ENCODE data around the gene AHSP.
A peak's percentile ranks its signal among the peaks of the same experiment; 100 is the strongest.
"Not testable (repeated sequence)": the region's sequence is repeated elsewhere in the genome, so short reads cannot be mapped to it uniquely, and the experiment has no call there.

AHSP gene

DNA sequence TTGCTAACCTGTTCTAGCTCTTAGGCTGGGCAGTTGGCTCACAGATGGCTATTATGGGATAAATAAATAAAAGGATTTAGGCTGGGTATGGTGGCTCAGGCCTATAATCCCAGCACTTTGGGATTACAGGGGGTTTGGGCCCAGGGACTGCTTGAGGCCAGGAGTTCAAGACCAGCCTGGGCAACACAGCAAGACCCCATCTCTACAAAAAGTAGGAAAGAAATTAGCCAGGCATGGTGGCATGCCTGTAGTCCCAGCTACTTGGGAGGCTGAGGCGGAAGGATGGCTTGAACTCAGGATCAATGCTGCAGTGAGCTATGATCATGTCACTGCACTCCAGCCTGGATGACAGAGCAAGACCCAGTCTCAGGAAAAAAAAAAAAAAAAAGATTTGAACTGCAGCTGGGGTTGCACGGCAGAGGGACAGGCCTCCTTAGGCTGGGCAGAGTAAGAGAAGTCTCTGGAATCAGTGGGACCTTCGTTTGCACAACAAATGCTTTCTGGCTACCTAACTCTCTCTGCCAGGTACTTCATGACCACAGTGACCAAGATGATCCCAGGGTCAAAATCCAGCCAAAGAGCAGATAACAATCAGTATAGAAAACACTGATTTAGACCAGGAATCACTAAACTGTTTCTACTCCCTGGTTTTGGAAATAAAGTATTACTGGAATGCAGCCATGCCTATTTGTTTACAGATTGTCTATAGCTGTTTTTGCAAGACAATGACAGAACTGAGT, 26.3 kb upstream of the AHSP start:
- DNase-seq (ENCODE audit: low read depth): no peak

DNA sequence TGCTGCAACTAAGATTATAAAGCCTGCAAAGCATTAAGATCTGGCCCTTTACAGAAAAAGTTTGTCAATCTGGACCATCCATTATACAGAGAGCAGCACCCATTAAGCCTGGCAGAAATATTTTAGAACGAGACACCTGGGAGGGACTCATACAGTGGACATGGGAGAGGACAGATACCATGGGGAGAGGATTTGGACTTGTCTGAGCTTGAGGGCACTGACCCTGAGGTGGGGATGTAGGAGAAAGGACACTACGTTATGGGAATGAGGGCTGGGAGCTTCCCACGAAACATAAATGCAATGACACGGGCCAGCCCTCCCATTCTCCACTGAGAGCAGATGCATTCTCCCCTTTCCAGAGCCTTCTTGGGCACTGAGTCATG, 25.7 kb upstream of the AHSP start:
- DNase-seq (ENCODE audit: low read depth): no peak

DNA sequence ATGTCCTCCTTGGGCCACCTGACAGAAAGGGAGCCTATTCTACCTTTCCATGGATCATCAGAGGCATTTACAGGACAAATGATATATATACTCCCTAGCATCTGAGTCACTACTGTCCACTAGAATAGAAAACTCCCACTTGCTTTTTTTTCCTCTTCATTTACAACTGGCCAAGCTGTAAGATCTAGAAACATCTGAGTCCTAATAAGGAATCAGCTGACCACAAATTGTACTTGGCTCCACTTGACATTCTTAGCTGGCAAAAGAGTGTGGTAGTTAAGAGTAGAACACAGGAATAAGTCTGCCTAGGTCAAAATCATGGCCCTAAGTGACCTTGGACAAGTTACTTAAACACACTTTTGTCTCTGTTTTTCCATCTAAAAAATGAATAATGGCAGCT, 24.7 kb upstream of the AHSP start:
- DNase-seq (ENCODE audit: low read depth): no peak

DNA sequence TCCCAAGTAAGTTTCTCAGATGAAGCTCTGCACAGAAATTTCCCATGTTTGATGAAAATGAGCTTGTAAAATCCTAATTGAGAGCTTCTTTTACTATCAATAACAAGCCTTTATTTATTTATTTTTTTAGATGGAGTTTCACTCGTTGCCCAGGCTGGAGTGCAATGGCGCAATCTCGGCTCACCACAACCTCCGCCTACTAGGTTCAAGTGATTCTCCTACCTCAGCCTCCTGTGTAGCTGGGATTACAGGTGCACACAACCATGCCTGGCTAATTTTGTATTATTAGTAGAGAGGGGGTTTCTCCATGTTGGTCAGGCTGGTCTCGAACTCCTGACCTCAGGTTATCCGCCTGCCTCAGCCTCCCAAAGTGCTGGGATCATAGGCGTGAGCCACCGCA, 24.1 kb upstream of the AHSP start:
- DNase-seq (ENCODE audit: low read depth): not testable (repeated sequence)

DNA sequence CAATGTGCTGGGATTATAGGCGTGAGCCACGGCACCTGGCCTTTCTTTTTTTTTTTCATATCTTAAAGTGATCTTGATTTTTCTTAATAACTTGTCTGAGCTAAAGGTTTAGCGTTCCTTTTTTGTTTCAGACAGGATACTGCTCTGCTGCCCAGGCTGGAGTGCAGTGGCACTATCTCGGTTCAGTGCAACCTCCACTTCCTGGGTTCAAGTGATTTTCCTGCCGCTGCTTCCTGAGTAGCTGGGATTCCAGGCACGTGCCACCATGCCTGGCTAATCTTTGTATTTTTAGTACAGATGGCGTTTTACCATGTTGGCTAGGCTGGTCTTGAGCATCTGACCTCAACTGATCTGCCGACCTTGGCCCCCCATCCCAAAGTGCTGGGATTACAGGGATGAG, 23.5 kb upstream of the AHSP start:
- no peak for DNase-seq (ENCODE audit: low read depth)

DNA sequence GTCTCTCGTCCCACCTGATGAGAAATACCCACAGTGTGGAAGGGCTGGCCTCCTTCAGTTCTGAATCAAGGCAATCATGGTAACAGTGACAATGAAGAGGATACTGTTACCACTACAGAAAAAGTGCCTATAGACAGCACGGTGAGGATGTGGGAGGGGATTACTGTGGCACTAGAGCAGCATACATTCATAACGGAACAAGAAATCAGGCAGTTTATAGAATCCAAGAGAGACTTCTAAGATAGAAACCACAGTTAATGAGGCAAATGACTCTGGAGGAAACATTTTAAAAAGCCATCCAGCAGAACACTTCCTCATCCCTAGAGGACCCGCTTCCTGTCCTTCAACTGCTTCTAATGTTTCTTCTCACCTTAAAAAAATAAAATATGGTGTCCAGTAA, 22.2 kb upstream of the AHSP start:
- DNase-seq (ENCODE audit: low read depth): no peak

DNA sequence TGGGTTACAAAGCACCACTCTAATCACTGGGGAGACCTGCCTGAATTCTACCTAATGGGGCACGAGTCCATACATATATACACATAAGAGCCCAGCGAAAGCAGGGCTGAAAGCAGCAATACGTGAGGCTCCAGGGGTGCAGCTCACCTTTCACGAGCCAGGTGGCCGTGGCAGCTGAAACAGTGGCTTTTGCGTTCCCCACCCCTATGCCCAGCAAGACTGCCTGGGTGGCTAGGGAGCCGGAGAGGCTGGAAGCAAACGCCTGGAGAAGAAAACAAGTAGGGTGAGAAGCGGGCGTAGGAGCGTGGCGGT, 20.1 kb upstream of the AHSP start:
- no peak for DNase-seq (ENCODE audit: low read depth)

DNA sequence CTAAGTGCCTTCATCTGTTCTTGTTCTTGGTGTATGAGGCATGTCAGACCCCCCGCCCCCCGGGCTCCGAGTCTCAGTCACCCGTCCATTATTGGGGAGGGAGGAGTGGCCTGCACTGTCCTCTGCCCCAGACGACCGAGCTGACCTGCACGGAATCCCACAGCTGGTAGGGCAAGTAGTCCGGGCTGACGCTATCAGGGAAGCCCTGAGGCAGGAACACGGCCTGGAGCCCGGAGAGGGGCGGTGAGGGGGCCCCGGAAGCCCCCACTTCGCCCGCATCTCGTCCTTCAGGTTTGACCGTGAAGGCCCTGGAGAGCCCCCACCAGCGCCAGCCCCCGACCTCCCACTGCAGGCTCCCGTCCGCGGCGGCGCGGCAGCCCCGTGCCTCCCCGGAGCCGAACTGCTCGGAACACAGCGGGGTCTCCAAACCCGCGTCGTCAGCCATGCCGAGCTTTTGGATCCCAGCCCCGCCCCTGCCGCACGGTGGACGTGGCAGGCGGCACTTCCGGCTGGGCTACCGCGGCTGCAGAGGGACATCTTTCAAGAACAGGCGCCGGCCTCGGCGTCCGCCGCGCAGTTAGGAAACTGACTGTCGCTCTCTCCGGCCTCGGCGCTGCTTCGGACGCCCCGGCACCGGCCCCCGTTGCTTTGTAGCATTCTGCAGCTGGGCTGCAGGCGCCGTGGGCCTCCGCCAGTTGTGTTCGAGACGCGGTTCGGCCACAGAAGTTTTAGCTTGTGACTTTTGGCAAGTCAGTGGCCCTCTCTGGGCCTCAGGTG, 19.6 kb upstream of the AHSP start, which contains the start of gene RUSF1:
Gene RUSF1, minus strand, starts transcription at position 463 of the 777 bp plus-strand sequence. Its CDS starts 18 bp downstream, at position 445.
- DNase-seq (ENCODE audit: low read depth): peak; percentile 70

DNA sequence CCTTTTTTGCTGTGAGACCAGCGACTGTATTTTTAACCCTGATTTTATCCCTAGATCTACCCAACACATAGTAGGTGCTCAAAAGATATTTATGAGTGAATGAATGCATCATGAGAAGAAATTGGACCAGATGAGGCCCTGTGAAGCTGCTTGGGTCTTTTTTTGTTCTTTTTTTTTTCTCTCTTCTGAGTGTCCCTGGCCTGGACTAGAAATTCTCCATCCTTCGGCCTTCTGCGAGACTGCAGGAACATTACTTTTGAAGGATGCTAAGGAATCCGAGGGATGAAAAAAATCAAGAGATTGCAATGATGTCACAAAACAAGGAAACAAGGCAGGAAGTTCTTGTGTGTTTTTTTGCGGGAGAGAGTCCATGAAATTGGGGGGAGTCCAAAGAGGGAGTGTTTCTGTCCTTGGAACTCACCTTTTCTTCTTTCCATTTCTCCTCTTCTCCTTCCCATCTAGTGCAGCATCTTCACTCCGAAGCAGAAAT, 18.9 kb upstream of the AHSP start:
- DNase-seq (ENCODE audit: low read depth): no peak

DNA sequence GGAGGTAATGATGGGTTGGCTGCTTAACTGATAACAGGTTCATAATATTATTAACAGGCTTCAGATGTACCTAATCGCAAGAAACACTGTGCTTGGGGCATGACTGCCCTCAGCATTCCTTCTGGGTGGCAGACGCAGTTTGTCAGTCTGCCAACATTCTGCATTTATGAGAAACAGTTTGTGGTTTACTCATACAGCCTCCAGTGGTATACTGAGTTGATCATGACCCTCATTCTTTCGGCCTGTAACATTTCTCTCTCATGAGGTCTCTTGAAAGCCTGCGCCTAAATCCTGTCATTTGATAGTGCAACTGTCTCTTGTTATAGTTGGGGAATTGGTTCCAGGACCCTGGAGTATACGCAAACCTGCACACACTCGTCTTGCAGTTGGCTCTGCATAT, 14.6 kb upstream of the AHSP start:
- DNase-seq (ENCODE audit: low read depth): no peak

DNA sequence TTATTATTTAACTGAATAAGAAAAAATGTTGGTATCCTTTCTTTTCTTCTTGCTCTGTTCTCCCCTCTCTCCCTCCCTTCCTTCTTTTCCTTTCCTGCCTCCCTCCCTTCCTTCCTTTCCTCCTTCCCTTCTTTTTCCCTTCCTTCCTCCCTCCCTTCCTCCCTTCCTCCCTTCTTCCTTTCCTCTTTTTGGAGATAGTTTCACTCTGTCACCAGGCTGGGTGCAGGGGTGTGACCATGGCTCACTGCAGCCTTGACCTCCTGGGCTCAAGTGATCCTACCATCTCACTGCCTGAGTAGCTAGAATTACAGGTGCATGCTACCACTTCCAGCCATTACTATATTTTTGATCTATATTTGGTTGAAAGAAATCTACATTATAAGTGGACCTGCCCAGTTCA, 13.8 kb upstream of the AHSP start:
- DNase-seq (ENCODE audit: low read depth): no peak

DNA sequence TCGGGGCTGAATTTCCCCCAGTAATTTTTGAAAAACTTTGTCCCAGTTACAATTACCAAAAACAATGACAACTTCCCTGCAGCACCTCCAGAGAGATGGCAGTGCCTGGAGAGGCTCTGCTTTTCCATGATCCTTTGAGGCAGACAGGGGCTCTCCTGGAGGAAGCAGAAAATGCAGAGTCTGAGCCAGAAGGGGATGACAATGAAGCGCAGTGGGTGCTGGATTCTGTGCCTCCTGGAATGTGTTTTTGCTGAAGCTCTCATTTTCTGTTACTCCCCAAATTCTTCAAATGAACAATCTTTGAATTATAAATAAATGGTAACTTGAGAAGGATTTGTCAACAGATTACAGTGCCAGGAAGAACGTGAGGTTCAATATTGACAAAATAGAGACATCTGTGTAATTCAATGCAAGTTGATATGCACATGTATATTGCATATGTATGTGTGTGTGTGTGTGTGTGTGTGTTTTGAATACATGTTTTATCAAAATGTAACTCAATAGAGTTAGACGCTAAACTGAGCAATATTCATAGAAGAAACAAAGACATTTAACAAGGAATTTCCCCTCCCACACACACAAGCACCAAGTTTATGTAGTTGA, 9.8 kb upstream of the AHSP start:
- no peak for DNase-seq (ENCODE audit: low read depth)

DNA sequence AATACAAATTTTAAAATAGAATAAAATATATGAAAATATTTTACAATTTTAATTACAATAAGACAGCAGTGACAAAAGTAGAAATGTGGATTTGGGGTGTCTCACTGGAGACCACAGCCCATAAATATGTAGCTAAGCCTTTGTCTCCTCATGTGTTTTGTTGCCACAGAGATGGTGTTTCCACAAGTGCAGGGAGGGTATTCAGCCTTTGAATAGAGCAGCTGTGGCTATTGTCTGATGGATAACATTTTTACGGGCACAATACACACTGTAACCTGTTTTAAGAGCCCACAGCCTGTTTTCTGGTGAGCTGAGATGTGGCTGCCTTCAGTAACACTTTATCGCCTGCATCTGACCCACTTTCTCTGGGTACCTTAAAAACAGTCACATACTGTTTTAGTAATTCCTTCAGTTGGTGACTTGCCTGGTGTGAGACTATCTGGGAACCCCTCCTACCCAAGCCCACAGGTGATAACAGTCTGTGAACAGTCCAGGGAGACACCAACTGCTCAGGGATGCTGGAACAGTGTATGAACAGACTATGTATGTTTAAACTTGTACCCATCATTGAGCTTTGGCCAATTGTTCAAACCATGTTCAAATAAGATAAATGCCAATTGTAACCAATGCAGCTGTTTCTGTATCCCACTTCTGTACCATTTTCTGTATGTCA, 7.8 kb upstream of the AHSP start:
- DNase-seq (ENCODE audit: low read depth): no peak

DNA sequence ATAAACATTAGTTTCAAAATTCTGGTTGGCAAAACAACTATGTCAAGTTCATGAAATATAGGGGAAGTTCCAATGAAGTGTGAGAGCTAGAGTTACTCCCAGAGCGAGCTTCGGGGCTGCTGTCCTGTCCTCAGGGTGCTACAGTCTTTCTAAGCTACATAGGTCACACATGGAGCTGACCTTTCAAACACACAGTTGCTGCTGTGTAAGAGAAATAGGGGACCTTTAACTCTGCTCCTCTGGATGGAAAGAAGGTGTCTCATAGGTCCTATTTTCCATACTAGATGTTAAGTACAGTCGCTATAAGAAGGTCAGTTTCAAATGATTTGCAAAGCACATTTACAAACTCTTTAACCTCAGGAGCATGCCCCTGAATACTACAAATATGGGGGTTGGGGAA, 6.3 kb upstream of the AHSP start:
- DNase-seq (ENCODE audit: low read depth): no peak

DNA sequence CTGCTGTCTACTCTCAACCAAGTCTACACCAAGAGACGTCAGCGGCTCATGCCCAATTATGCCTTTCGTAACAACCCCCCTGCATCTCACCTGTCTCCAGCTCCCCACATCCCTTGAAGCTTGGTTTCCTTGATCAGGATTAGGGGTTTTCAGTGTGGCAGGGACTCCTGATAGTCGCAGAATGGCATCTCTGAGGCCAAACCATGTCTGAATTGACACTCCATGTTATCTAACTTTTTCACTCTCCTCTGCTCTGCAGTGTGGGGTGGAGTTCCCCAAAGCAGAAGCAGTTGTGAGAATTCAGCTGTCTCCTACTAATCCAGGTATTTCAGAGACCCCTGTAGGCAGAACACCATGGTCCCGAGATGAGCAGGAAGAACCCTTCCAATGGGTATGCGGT, 5.6 kb upstream of the AHSP start:
- DNase-seq (ENCODE audit: low read depth): no peak

DNA sequence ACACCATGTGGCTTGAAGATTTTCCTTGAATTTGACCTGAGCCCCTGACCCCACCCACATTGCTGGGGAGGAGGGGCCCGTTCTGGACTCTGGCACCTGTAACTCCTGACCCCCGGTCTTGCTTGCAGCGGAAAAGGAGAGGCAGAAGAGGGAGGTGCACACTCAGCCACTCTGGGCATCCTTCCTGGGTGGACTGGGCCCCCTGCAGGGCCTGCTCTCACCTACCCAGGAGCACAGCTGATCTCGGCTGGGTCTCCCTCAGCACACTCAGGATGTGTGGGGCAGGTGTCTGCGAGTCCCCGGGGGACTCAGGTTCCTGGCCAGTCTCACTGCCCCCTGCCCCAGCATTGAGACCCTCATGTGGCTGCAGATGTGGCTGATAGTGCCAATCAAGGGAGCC, 3.9 kb upstream of the AHSP start:
- not testable (repeated sequence) for DNase-seq (ENCODE audit: low read depth)

DNA sequence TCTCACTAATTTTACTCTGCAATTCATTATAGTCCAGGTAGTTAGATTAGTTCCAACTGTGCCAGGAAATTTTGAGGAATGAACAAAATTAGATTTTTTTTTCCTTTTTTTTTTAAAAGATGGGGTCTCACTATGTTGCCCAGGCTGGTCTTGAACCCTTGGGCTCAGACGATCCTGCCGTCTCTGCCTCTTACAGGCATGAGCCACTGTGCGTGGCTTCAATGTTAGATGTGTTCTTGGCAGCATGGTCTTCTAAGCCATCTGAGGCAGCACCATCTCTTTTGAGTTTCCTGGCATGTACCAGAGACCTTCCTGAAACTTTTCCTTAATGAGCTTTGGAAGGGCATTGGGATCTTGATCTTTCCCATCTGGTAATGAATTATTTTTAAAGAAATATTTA, 2.6 kb upstream of the AHSP start:
- DNase-seq (ENCODE audit: low read depth): no peak

DNA sequence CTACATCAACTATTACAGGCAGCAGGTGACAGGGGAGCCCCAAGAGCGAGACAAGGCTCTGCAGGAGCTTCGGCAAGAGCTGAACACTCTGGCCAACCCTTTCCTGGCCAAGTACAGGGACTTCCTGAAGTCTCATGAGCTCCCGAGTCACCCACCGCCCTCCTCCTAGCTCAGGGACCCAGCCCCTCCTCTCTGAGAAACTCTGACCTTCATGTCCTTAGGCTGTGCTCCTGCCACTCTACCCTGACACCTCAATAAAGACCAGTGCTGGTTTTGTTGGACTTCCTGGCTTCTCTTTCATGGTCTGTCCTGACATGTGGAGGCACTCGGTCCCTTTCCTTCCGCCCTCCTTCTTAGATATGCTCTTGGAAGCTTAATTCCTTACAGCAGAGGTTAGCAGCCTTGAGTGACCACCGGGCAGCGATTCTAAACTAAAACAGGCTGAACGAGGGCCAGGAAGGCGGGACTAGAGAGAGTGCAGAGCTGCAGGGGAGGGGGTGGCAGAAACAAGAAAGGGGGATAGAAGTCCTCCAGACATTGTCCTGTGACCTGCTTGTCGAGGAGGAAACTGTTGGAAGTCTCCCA, 915 bp downstream of the AHSP start:
- no peak for DNase-seq (ENCODE audit: low read depth)

DNA sequence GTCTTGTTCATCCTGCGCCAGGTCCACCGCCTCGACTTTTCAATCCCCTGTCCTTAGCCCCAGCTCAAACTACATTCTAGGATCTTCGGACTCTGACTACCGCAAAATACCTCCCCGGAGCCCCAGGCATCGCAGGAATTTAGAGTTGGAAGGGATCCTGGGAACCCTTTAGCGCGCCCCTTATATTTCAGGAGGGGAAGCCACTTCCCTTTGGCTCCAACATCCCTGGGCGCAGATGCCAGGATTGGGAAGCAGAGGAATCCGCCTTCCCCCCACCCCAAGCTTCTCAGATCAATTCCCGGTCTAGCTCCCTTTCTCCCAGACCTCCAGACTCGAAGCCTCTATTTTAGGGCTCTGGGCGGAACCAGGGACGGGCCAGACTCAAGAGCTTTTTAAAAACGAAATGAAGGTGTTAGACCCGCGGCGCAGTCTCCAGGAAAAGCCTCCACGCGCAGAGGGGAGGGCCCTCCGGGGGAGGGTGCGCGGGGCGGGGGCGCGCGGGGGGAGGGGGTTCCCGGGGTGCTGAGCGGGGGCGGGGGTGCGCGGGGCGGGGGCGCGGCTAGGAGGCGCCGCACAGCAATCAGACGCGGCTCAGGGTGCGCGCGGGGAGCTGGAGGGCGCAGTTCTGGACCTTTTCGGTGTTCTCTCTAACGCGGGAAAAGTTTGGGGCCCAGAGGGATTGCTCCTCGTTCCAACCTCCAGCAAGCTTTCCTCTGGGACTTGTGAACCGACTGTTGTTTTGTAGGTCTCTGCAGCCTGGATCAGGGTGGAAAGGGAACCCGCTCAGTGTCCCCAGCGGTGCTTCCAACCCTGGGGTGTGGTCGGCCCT, 1.6 kb downstream of the AHSP start:
- no peak for DNase-seq (ENCODE audit: low read depth)

DNA sequence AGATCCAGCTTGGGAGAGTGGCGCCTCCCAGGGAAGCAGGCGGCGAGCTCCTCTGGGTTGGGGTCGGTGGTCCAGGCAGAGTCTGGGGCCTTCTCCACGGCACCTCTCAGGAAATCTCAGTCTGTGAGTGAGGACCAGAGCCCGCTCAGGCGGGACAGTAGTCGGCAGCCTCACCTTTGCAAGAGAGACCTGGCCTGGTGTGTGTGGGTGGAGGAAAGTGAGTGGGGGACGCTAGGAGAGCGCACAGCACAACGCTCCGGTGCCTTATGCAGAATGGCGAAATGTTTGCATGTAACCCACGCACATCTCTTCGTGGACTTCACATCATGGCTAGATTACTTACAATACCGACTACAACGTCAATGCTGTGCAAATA, 2.2 kb downstream of the AHSP start:
- DNase-seq (ENCODE audit: low read depth): no peak

DNA sequence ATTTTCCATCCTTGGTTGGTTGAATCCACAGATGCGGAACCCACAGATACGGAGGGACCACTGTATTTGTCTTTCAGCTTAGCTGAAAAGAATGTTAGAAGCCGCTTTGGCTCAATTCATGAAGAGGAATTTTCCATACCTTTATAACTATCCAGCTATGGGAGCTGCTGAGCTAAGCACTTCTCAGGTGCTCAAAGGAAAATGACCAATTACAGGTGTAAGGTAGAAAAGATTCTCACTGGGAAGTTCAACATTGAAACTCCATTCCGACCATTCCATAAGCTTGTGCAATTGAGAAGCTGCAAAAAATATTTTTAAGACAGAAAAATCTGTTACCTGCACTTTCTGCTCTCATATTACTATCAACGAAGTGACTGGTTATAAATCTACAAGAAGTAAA, 2.7 kb downstream of the AHSP start:
- no peak for DNase-seq (ENCODE audit: low read depth)

DNA sequence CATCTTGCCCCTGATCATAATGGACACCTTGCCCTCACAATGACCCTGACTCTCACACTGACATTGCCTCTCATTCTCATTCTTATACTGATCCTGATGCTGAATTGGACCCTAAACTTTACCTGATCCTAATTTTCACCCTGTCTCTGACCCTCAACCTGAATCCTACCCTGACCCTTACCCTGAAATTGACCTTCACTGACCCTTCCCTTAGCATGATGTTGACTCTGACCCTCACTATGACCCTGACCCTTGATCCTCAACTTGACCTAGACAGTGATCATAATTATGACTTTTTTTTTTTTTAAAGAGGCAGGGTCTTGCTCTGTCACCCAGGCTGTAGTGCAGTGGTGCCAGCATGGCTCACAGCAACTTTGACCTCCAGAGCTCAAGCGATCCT, 3.4 kb downstream of the AHSP start:
- no peak for DNase-seq (ENCODE audit: low read depth)

All from CMK (cell line).